SK-N-MC (cell line): ENCODE measurements around the gene NCKIPSD.

ENCODE experiments used
- EZH2 ChIP-seq: fragments of 200-600 bp; sonication (generic); IDR thresholded peaks from one replicate; pipeline ENCODE4 v1.6.1; 2017; ENCODE audit warnings: antibody characterized with exemption
- FOXP2 ChIP-seq: optimal IDR thresholded peaks from 2 replicates; pipeline ENCODE3; 2011; ENCODE audit warnings: mild to moderate bottlenecking, moderate library complexity; ENCODE audit not compliant: insufficient read depth; ENCODE audit errors: extremely low read length, control extremely low read depth
- POLR2AphosphoS5 ChIP-seq: IDR thresholded peaks from 2 replicates; pipeline ENCODE4 v1.6.1; 2012; ENCODE audit warnings: mild to moderate bottlenecking, low read depth, low read length, borderline replicate concordance

GRCh38 chr3:48655063-48655462 lies 30.7 kb downstream of the NCKIPSD start:
- TF ChIP-seq POLR2AphosphoS5 (no peak), EZH2 (no peak), FOXP2 (no peak)
